ENCODE results near the gene AGRN.
"Not testable (repeated sequence)": the region's sequence is repeated elsewhere in the genome, so short reads cannot be mapped to it uniquely, and the experiment has no call there.

GRCh38 chr1:1057769-1058087, 37.8 kb downstream of the AGRN start:
- TF ChIP-seq CTCF, POLR2A (IDR thresholded peaks at IDR 0.05): not testable (repeated sequence)

All from thyroid gland (tissue), 4 donors.